ENCODE data around the gene CCDC142.

GRCh38 chr2:74531666-74532065, 48.9 kb upstream of the CCDC142 start:
- no peak for TF ChIP-seq CTCF (IDR thresholded peaks at IDR 0.05)
- TF ChIP-seq EP300 (IDR thresholded peaks at IDR 0.05), result no peak
- no peak for TF ChIP-seq POLR2AphosphoS5 (IDR thresholded peaks at IDR 0.05)
- no peak for TF ChIP-seq POLR2A (IDR thresholded peaks at IDR 0.05)

Data from stomach (tissue), 4 donors.